Measurements from ENCODE around the gene USB1.

Gene USB1

DNA sequence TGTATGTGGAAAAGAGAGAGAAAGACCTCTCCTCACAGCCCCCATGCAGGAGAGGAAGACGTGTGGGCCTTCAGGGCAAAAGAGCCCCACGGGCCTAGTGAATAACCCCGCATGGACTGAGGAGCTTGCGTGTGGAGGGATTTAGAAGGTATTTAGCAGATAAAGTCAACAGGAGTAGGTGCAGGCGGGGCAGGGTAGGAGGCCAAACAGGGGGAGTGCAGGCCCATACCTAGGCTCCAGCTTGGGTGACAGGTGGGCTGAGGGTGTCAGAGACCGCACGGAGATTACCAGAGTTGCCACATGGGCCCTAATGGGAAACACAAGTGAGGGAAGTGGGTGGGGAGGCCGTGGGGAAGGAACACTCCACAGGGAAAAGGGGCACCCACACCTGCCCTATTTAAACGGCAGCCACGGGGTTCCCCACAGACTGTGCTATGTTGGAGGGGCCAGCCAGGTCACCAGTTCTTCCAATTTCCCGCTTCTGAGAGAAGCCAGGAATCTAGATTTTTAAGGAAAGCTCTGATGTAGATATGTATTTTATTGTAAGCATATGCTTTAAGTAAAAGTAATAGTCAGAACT is 22.1 kb upstream of the USB1 start:
- DNase-seq (ENCODE audit: extremely low read depth, low read depth), result no peak
- TF ChIP-seq, protein P1, sequence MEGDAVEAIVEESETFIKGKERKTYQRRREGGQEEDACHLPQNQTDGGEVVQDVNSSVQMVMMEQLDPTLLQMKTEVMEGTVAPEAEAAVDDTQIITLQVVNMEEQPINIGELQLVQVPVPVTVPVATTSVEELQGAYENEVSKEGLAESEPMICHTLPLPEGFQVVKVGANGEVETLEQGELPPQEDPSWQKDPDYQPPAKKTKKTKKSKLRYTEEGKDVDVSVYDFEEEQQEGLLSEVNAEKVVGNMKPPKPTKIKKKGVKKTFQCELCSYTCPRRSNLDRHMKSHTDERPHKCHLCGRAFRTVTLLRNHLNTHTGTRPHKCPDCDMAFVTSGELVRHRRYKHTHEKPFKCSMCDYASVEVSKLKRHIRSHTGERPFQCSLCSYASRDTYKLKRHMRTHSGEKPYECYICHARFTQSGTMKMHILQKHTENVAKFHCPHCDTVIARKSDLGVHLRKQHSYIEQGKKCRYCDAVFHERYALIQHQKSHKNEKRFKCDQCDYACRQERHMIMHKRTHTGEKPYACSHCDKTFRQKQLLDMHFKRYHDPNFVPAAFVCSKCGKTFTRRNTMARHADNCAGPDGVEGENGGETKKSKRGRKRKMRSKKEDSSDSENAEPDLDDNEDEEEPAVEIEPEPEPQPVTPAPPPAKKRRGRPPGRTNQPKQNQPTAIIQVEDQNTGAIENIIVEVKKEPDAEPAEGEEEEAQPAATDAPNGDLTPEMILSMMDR (IDR thresholded peaks at IDR 0.05; ENCODE audit: low read depth, low read length), result no peak

DNA sequence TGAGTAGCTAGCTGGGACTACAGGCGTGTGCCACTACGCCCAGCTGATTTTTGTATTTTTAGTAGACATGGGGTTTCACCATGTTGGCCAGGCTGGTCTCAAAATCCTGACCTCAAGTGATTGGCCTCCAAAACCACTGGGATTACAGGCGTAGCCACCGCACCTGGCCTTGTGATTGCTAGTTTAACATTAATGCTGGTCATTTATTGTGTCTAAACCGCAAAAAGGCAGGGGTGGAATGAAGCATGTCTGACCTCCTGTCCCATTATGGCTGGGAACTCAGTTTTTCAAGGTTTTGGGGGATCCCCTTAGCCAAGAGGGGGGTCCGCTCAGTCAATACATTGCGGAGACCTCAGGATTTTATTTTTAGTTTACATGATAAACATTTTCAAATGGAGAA is 19.6 kb upstream of the USB1 start:
- TF ChIP-seq, protein P1 (IDR thresholded peaks at IDR 0.05; ENCODE audit: low read depth, low read length), result no peak
- DNase-seq (ENCODE audit: extremely low read depth, low read depth), result no peak

DNA sequence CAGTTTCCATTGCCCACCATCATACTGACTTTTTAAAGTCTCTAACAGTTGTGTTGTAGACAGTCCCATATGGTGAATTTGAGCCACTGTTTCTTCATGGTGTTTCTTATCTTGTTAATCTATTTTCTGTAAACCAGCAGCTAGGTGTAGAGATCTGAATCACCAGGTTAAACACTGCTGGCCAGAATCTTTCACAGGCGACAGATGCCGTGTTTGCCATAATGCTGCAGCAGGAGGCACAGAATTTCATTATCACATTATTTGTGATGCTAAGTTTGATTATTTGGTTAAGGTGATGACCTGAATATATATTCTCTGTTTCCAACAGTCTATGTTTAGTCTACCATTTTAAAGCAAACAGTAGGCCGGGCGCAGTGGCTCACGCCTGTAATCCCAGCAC is 18.8 kb upstream of the USB1 start:
- no peak for DNase-seq (ENCODE audit: extremely low read depth, low read depth)
- TF ChIP-seq, protein P1 (IDR thresholded peaks at IDR 0.05; ENCODE audit: low read depth, low read length), result no peak

- DNase-seq (ENCODE audit: extremely low read depth, low read depth), result peak; percentile 48
- TF ChIP-seq, protein P1 (IDR thresholded peaks at IDR 0.05; ENCODE audit: low read depth, low read length), result no peak
Observed at GRCh38 chr16:57984443-57985203, 16.6 kb upstream of the USB1 start.

GRCh38 chr16:57985204-57986181 is 15.7 kb upstream of the USB1 start:
- no peak for DNase-seq (ENCODE audit: extremely low read depth, low read depth)
- TF ChIP-seq, protein P1 (IDR thresholded peaks at IDR 0.05; ENCODE audit: low read depth, low read length), result no peak

- DNase-seq (ENCODE audit: extremely low read depth, low read depth), result no peak
- TF ChIP-seq, protein P1 (IDR thresholded peaks at IDR 0.05; ENCODE audit: low read depth, low read length), result no peak
Observed at GRCh38 chr16:57986196-57986595, 15.0 kb upstream of the USB1 start.
